Smooth muscle cell (in vitro differentiated cells): Measurements from ENCODE around the gene PMS1. TPM values are rescaled to one million over a fixed set of nuclear protein-coding genes. Genes with fewer than 3 reads are reported as not detected.

ENCODE experiments used
- DNase-seq: peaks from one replicate; lab custom pipeline; 2025; ENCODE audit not compliant: unreplicated experiment; lab: John Stamatoyannopoulos, UW
- H2AFZ ChIP-seq: fragments of 200-600 bp; sonication (generic); 2 replicates; pipeline ENCODE4 v1.6.0; 2016; ENCODE audit warnings: antibody characterized with exemption, low read depth, mild to moderate bottlenecking
- H3F3A ChIP-seq: fragments of 200-600 bp; sonication (generic); 2 replicates; pipeline ENCODE4 v1.6.0; 2017; ENCODE audit warnings: antibody characterized with exemption, low read depth
- H3K27ac ChIP-seq: fragments of 200-600 bp; sonication (generic); 2 replicates; pipeline ENCODE4 v1.5.1; 2016; ENCODE audit warnings: low read depth, mild to moderate bottlenecking
- H3K27me3 ChIP-seq: fragments of 200-600 bp; sonication (generic); 2 replicates; pipeline ENCODE4 v1.6.1; 2016; ENCODE audit warnings: low read depth, mild to moderate bottlenecking
- H3K36me3 ChIP-seq: fragments of 200-600 bp; sonication (generic); 2 replicates; pipeline ENCODE4 v1.5.1; 2016; ENCODE audit warnings: low read depth
- H3K4me1 ChIP-seq: fragments of 200-600 bp; sonication (generic); 2 replicates; pipeline ENCODE4 v1.5.1; 2016; ENCODE audit warnings: low read depth
- H3K4me2 ChIP-seq: fragments of 200-600 bp; sonication (generic); 2 replicates; pipeline ENCODE4 v1.6.0; 2016; ENCODE audit warnings: mild to moderate bottlenecking
- H3K4me3 ChIP-seq: fragments of 200-600 bp; sonication (generic); 2 replicates; pipeline ENCODE4 v1.5.1; 2016; ENCODE audit warnings: mild to moderate bottlenecking
- H3K79me2 ChIP-seq: fragments of 200-600 bp; sonication (generic); 2 replicates; pipeline ENCODE4 v1.6.0; 2016; ENCODE audit warnings: low read depth, mild to moderate bottlenecking
- H3K9ac ChIP-seq: fragments of 200-600 bp; sonication (generic); 2 replicates; pipeline ENCODE4 v1.6.0; 2016; ENCODE audit warnings: low read depth
- H3K9me3 ChIP-seq: fragments of 200-600 bp; sonication (generic); replicated peaks from 2 replicates; pipeline ENCODE4 v1.5.1; 2016; ENCODE audit warnings: low read depth
- H4K20me1 ChIP-seq: fragments of 200-600 bp; sonication (generic); 2 replicates; pipeline ENCODE4 v1.6.0; 2016; ENCODE audit warnings: low read depth
- CTCF ChIP-seq: fragments of 200-600 bp; sonication (generic); IDR thresholded peaks from 2 replicates; pipeline ENCODE4 v1.5.1; 2017; ENCODE audit warnings: borderline replicate concordance, mild to moderate bottlenecking, antibody characterized with exemption; ENCODE audit not compliant: insufficient read depth, poor library complexity, severe bottlenecking
- WGBS: methylation state at CpG from one replicate; pipeline ENCODE4 v1.1.7; 2016; ENCODE audit warnings: low lambda C conversion rate; 5-methylcytosine and 5-hydroxymethylcytosine counted together
- polyA plus RNA-seq: library from polyadenylated mRNA; unstranded; fragments of >200 nt; fragmentation: Nextera tagmentation; extraction: Ambion mirVana; gene quantifications from 2 replicates; pipeline ENCODE4 v1.2.1, GENCODE V29; 2016
- total RNA-seq: library from RNA; depleted of rRNA; stranded (reverse); fragments of >200 nt; gene quantifications from 2 replicates; pipeline ENCODE4 v1.2.3, GENCODE V29; 2014

PMS1 gene
- total and polyA plus RNA-seq, 2 experiments from 2014 or later = 12.4 to 21.9 TPM

- H4K20me1 ChIP-seq = no peaks in the 10 kb centered on the region
- 89% methylated on average over 6 of the region's 6 CpGs for WGBS
These were observed 13.7 kb downstream of the PMS1 start for GRCh38 chr2:189797902-189798301.

GRCh38 chr2:189798312-189799029, 14.2 kb downstream of the PMS1 start:
- no peak overlapping the region for H3K9ac ChIP-seq
- no peaks in the 10 kb centered on the region for H3K79me2 ChIP-seq
- no peak overlapping the region for H3K27ac ChIP-seq
- H3K27me3 ChIP-seq = no peaks in the 10 kb centered on the region
- DNase-seq = no peak
- H3K36me3 ChIP-seq = peaks cover 17% of the 10 kb centered on the region
- H3K4me2 ChIP-seq = no peak overlapping the region
- no peaks in the 10 kb centered on the region for H3K9me3 ChIP-seq
- H4K20me1 ChIP-seq = no peaks in the 10 kb centered on the region
- H3K4me3 ChIP-seq = no peak overlapping the region
- H3K4me1 ChIP-seq = no peaks in the 10 kb centered on the region
- no peak overlapping the region for H2AFZ ChIP-seq
- WGBS = 93% methylated on average over 4 of the region's 4 CpGs
- peak; percentile 36 for TF ChIP-seq CTCF
- H3F3A ChIP-seq = no peaks in the 10 kb centered on the region

More at GRCh38 chr2:189797902-189798301, 13.7 kb downstream of the PMS1 start:
- Histone ChIP-seq H3F3A (no peaks in the 10 kb centered on the region), H3K4me2 (no peak overlapping the region), H3K9me3 (no peaks in the 10 kb centered on the region), H3K4me1 (no peaks in the 10 kb centered on the region), H3K79me2 (no peaks in the 10 kb centered on the region), H3K27me3 (no peaks in the 10 kb centered on the region), H2AFZ (no peak overlapping the region), H3K4me3 (no peak overlapping the region), H3K9ac (no peak overlapping the region), H3K36me3 (peaks cover 23% of the 10 kb centered on the region), H3K27ac (peak overlapping the region; percentile 10)
- TF ChIP-seq CTCF = no peak
- no peak for DNase-seq

- TF ChIP-seq CTCF = no peak
- no peaks in the 10 kb centered on the region for H3K4me1 ChIP-seq
- no peak overlapping the region for H3K4me2 ChIP-seq
- H3K4me3 ChIP-seq = no peak overlapping the region
- DNase-seq = no peak
- H3K9ac ChIP-seq = no peak overlapping the region
- H3K9me3 ChIP-seq = no peaks in the 10 kb centered on the region
- H3K27me3 ChIP-seq = no peaks in the 10 kb centered on the region
- no peaks in the 10 kb centered on the region for H3F3A ChIP-seq
- H3K79me2 ChIP-seq = no peaks in the 10 kb centered on the region
- no peak overlapping the region for H2AFZ ChIP-seq
- no peaks in the 10 kb centered on the region for H4K20me1 ChIP-seq
- H3K27ac ChIP-seq = no peak overlapping the region
- peaks cover 16% of the 10 kb centered on the region for H3K36me3 ChIP-seq
These were observed 14.7 kb downstream of the PMS1 start for GRCh38 chr2:189799030-189799331.

GRCh38 chr2:189799531-189799930, 15.3 kb downstream of the PMS1 start:
- H2AFZ ChIP-seq = no peak overlapping the region

More at GRCh38 chr2:189799531-189799930, 15.3 kb downstream of the PMS1 start:
- Histone ChIP-seq H3K27ac (no peak overlapping the region), H3K4me1 (no peaks in the 10 kb centered on the region), H4K20me1 (no peaks in the 10 kb centered on the region), H3K4me3 (no peak overlapping the region), H3K27me3 (no peaks in the 10 kb centered on the region), H3K79me2 (no peaks in the 10 kb centered on the region), H3K36me3 (peaks cover 12% of the 10 kb centered on the region), H3F3A (no peaks in the 10 kb centered on the region), H3K9me3 (no peaks in the 10 kb centered on the region), H3K9ac (no peak overlapping the region), H3K4me2 (no peak overlapping the region)
- DNase-seq = no peak
- WGBS = 75% methylated on average over 2 of the region's 2 CpGs
- no peak for TF ChIP-seq CTCF
